ENCODE measurements around the gene ISOC2. TPM values are rescaled to one million over a fixed set of nuclear protein-coding genes. Genes with fewer than 3 reads are reported as not detected.

ISOC2 gene
- total and polyA plus RNA-seq, 12 donors, result 18.1 to 181 (median 77.8) TPM

GRCh38 chr19:55492362-55492944 is 31.0 kb upstream of the ISOC2 start:
- Histone ChIP-seq H3K4me1 (replicated peaks in 1 of 2) (peaks cover 5 to 7% of the 10 kb centered on the region in 2 donors), H3K27ac (no peak overlapping the region)
- DNase-seq, result no peak

GRCh38 chr19:55491546-55492360 is 30.3 kb upstream of the ISOC2 start:
- Histone ChIP-seq H3K4me1 (replicated peaks in 1 of 2) (peaks cover 12 to 14% of the 10 kb centered on the region in 2 donors), H3K4me3 (no peak overlapping the region), H3K27ac (no peak overlapping the region), H3K36me3 (replicated peaks in 1 of 2) (no peaks in the 10 kb centered on the region), H3K9me3 (replicated peaks in 1 of 3) (no peaks in the 10 kb centered on the region), H3K27me3 (no peaks in the 10 kb centered on the region)
- WGBS, 4 donors, result 67 to 80% (median 73%) methylated on average over 14 to 24 of the region's 24 CpGs
- no peak for DNase-seq
- no peak for TF ChIP-seq CTCF (IDR thresholded peaks at IDR 0.05)
- no peak for TF ChIP-seq POLR2A (IDR thresholded peaks at IDR 0.05)
- intact Hi-C loops (cut with DNase I), result no loop called here

More at GRCh38 chr19:55492362-55492944, 31.0 kb upstream of the ISOC2 start:
- intact Hi-C loops (cut with DNase I), result no loop called here
- no peaks in the 10 kb centered on the region for H3K27me3 ChIP-seq
- no peaks in the 10 kb centered on the region for H3K36me3 ChIP-seq (replicated peaks in 1 of 2)
- TF ChIP-seq CTCF (IDR thresholded peaks at IDR 0.05), result no peak
- WGBS, 4 donors, result 46 to 56% (median 54%) methylated on average over 12 of the region's 12 CpGs
- H3K9me3 ChIP-seq (replicated peaks in 1 of 3), result no peaks in the 10 kb centered on the region
- H3K4me3 ChIP-seq, result no peak overlapping the region

GRCh38 chr19:55490478-55491432 is 29.3 kb upstream of the ISOC2 start:
- 81 to 86% (median 84%) methylated on average over 13 to 52 of the region's 52 CpGs for WGBS, 4 donors
- Histone ChIP-seq H3K4me1 (replicated peaks in 1 of 2) (peaks cover 22 to 24% of the 10 kb centered on the region in 2 donors), H3K27ac (no peak overlapping the region), H3K9me3 (replicated peaks in 1 of 3) (no peaks in the 10 kb centered on the region), H3K4me3 (no peak overlapping the region), H3K36me3 (replicated peaks in 1 of 2) (no peaks in the 10 kb centered on the region), H3K27me3 (no peaks in the 10 kb centered on the region)
- no peak for DNase-seq
- intact Hi-C loops (cut with DNase I), result no loop called here
- TF ChIP-seq CTCF (IDR thresholded peaks at IDR 0.05), result no peak
- TF ChIP-seq POLR2A (IDR thresholded peaks at IDR 0.05), result no peak

Data from adrenal gland (tissue), 12 donors.